HepG2 (cell line): ENCODE results near the gene OBSL1. TPM values are rescaled to one million over a fixed set of nuclear protein-coding genes. Genes with fewer than 3 reads are reported as not detected.

Source experiments
- CREB1 ChIP-seq, 2 experiments: fragments of 450-650 bp in 1 of 2; IDR thresholded peaks; 2 replicates each; pipeline ENCODE4 v1.6.1; 2016 to 2017; ENCODE audit warnings: control low read depth in 1 of 2, mild to moderate bottlenecking in 1 of 2, missing compliant biosample characterization in 1 of 2, missing genetic modification characterization in 1 of 2
- NBN ChIP-seq: fragments of 450-650 bp; conservative IDR thresholded peaks from 2 replicates; pipeline ENCODE4 v1.6.1; 2017
- REL ChIP-seq: sonication (generic); formaldehyde crosslinking; conservative IDR thresholded peaks from 2 replicates; pipeline ENCODE4 v1.8.0; 2022; ENCODE audit warnings: mild to moderate bottlenecking, missing genetic modification reagents, moderate library complexity
- ZBTB1 ChIP-seq: sonication (generic); formaldehyde crosslinking; IDR thresholded peaks from 2 replicates; pipeline ENCODE4 v1.4.0; 2020; ENCODE audit warnings: missing genetic modification reagents, borderline replicate concordance
- ZNF501 ChIP-seq: sonication (generic); formaldehyde crosslinking; IDR thresholded peaks from 2 replicates; pipeline ENCODE4 v1.5.1; 2020; ENCODE audit warnings: mild to moderate bottlenecking, moderate library complexity, missing genetic modification reagents
- ZNF564 ChIP-seq: sonication (generic); formaldehyde crosslinking; IDR thresholded peaks from 2 replicates; pipeline ENCODE4 v1.8.1; 2023; ENCODE audit warnings: mild to moderate bottlenecking, missing genetic modification reagents
- ZNF629 ChIP-seq: sonication (generic); formaldehyde crosslinking; conservative IDR thresholded peaks from 2 replicates; pipeline ENCODE4 v1.5.0; 2020; ENCODE audit warnings: missing genetic modification reagents
- ZNF788 ChIP-seq: sonication (generic); formaldehyde crosslinking; IDR thresholded peaks from 2 replicates; pipeline ENCODE4 v1.5.0; 2020; ENCODE audit warnings: mild to moderate bottlenecking, missing genetic modification reagents, borderline replicate concordance
- ZSCAN29 ChIP-seq: sonication (generic); formaldehyde crosslinking; conservative IDR thresholded peaks from 2 replicates; pipeline ENCODE4 v1.4.0; 2020; ENCODE audit warnings: mild to moderate bottlenecking, missing genetic modification reagents
- polyA plus RNA-seq, 8 experiments: library from polyadenylated mRNA; depleted of rRNA in 3 of 8; stranded (reverse) in 7 of 8; unstranded in 1 of 8; fragments of >200 nt; fragmentation: Illumina TruSeq in 4 of 8; extraction: Trizol in 4 of 8; gene quantifications; 2 replicates each; pipeline versions ENCODE4 v1.2.1 to v1.2.3, GENCODE V29; 2011 to 2016; ENCODE audit warnings: low read depth in 4 of 8, missing spikeins in 1 of 8, mixed read lengths in 1 of 8; ENCODE audit not compliant: insufficient read depth in 1 of 8
- total RNA-seq, 5 experiments: library from RNA; depleted of rRNA; stranded (reverse); fragments of >200 nt; fragmentation: Illumina TruSeq; extraction: Trizol; gene quantifications; 2 replicates each; pipeline ENCODE4 v1.2.3, GENCODE V29; 2016; ENCODE audit warnings: low read depth in 1 of 5
- TF ChIP-seq, protein P1 (sequence below), 2 experiments: sonication (generic) in 1 of 2; formaldehyde crosslinking in 1 of 2; IDR thresholded peaks; 2 replicates each; pipeline versions ENCODE4 v1.6.1 to v1.9.0; 2014 to 2022; ENCODE audit warnings: antibody characterized with exemption in 1 of 2, borderline replicate concordance in 1 of 2, inconsistent platforms in 1 of 2, low read depth in 1 of 2, missing genetic modification reagents in 1 of 2
- TF ChIP-seq, protein P2 (sequence below): sonication (generic); formaldehyde crosslinking; IDR thresholded peaks from 2 replicates; pipeline ENCODE4 v1.4.0; 2020; ENCODE audit warnings: mild to moderate bottlenecking, missing genetic modification reagents
- TF ChIP-seq, protein P3 (sequence below): sonication (generic); formaldehyde crosslinking; IDR thresholded peaks from 2 replicates; pipeline ENCODE4 v1.4.0; 2020; ENCODE audit warnings: missing genetic modification reagents, borderline replicate concordance

Gene OBSL1
- total and polyA plus RNA-seq, 2 of the 13 experiments (the other 11 are each of a cell fraction or from before 2014, with no cell fraction given), result 86.7 to 218 TPM

DNA sequence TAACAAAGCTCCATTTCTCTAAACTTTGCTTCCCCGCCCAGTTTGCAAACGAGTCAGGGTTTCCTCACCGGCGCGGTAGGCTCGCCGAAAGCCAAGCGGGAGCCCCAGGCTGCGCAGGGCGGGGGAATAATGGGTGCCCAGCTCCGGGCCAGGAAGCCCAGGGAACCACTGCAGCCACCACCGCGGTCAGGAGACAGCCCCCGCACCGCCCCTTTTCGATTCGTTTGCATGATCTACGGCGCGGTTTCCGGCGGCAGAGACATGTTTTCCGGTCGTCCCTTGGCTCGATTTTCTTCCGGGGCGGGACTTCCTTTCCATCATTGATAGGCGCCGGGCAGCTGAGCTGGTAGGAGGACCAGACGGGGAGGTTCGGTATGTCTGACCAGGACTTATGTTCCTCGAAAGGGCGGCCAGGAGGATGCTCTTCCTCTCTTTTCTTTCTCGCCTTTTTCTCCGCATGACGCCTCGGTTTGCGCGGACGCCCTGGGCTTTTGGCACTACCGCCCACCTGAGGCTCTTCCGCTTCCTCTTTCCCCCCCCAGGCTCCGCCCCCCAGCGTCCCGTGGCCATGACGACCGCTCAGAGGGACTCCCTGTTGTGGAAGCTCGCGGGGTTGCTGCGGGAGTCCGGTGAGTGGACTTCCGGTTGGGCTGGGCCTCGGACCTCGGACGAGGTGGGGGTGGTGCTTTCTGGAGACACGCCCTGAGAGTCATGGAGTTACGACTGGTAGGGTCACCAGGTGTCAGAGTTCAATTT, 26.4 kb upstream of the OBSL1 start, which contains the start of gene STK11IP (continued):
- TF ChIP-seq, protein P1, sequence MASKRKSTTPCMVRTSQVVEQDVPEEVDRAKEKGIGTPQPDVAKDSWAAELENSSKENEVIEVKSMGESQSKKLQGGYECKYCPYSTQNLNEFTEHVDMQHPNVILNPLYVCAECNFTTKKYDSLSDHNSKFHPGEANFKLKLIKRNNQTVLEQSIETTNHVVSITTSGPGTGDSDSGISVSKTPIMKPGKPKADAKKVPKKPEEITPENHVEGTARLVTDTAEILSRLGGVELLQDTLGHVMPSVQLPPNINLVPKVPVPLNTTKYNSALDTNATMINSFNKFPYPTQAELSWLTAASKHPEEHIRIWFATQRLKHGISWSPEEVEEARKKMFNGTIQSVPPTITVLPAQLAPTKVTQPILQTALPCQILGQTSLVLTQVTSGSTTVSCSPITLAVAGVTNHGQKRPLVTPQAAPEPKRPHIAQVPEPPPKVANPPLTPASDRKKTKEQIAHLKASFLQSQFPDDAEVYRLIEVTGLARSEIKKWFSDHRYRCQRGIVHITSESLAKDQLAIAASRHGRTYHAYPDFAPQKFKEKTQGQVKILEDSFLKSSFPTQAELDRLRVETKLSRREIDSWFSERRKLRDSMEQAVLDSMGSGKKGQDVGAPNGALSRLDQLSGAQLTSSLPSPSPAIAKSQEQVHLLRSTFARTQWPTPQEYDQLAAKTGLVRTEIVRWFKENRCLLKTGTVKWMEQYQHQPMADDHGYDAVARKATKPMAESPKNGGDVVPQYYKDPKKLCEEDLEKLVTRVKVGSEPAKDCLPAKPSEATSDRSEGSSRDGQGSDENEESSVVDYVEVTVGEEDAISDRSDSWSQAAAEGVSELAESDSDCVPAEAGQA (IDR thresholded peaks at IDR 0.05; ENCODE audit: low read depth), result peak; percentile 80
- TF ChIP-seq, protein P1 (CRISPR knock-in tag; IDR thresholded peaks at IDR 0.05; ENCODE audit: borderline replicate concordance), result no peak
- TF ChIP-seq ZNF629 (CRISPR knock-in tag) (peak; percentile 47; the same call in 1 of the 2 replicates), CREB1 (IDR thresholded peaks at IDR 0.05) (peak; percentile 78), CREB1 (CRISPR knock-in tag; IDR thresholded peaks at IDR 0.05) (peak; percentile 97), ZSCAN29 (CRISPR knock-in tag) (peak; percentile 20; the same call in 1 of the 2 replicates), REL (CRISPR knock-in tag) (no peak), NBN (no peak), ZNF788 (CRISPR knock-in tag) (peak; percentile 81), ZBTB1 (CRISPR knock-in tag) (no peak), ZNF501 (CRISPR knock-in tag) (peak; percentile 97), ZNF564 (CRISPR knock-in tag) (peak; percentile 90)
- TF ChIP-seq, protein P2, sequence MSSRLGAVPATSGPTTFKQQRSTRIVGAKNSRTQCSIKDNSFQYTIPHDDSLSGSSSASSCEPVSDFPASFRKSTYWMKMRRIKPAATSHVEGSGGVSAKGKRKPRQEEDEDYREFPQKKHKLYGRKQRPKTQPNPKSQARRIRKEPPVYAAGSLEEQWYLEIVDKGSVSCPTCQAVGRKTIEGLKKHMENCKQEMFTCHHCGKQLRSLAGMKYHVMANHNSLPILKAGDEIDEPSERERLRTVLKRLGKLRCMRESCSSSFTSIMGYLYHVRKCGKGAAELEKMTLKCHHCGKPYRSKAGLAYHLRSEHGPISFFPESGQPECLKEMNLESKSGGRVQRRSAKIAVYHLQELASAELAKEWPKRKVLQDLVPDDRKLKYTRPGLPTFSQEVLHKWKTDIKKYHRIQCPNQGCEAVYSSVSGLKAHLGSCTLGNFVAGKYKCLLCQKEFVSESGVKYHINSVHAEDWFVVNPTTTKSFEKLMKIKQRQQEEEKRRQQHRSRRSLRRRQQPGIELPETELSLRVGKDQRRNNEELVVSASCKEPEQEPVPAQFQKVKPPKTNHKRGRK (CRISPR knock-in tag), result no peak
- TF ChIP-seq, protein P3, sequence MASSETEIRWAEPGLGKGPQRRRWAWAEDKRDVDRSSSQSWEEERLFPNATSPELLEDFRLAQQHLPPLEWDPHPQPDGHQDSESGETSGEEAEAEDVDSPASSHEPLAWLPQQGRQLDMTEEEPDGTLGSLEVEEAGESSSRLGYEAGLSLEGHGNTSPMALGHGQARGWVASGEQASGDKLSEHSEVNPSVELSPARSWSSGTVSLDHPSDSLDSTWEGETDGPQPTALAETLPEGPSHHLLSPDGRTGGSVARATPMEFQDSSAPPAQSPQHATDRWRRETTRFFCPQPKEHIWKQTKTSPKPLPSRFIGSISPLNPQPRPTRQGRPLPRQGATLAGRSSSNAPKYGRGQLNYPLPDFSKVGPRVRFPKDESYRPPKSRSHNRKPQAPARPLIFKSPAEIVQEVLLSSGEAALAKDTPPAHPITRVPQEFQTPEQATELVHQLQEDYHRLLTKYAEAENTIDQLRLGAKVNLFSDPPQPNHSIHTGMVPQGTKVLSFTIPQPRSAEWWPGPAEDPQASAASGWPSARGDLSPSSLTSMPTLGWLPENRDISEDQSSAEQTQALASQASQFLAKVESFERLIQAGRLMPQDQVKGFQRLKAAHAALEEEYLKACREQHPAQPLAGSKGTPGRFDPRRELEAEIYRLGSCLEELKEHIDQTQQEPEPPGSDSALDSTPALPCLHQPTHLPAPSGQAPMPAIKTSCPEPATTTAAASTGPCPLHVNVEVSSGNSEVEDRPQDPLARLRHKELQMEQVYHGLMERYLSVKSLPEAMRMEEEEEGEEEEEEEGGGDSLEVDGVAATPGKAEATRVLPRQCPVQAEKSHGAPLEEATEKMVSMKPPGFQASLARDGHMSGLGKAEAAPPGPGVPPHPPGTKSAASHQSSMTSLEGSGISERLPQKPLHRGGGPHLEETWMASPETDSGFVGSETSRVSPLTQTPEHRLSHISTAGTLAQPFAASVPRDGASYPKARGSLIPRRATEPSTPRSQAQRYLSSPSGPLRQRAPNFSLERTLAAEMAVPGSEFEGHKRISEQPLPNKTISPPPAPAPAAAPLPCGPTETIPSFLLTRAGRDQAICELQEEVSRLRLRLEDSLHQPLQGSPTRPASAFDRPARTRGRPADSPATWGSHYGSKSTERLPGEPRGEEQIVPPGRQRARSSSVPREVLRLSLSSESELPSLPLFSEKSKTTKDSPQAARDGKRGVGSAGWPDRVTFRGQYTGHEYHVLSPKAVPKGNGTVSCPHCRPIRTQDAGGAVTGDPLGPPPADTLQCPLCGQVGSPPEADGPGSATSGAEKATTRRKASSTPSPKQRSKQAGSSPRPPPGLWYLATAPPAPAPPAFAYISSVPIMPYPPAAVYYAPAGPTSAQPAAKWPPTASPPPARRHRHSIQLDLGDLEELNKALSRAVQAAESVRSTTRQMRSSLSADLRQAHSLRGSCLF, result no peak
